Measurements from ENCODE around the gene POU2F3.

POU2F3 gene

DNA sequence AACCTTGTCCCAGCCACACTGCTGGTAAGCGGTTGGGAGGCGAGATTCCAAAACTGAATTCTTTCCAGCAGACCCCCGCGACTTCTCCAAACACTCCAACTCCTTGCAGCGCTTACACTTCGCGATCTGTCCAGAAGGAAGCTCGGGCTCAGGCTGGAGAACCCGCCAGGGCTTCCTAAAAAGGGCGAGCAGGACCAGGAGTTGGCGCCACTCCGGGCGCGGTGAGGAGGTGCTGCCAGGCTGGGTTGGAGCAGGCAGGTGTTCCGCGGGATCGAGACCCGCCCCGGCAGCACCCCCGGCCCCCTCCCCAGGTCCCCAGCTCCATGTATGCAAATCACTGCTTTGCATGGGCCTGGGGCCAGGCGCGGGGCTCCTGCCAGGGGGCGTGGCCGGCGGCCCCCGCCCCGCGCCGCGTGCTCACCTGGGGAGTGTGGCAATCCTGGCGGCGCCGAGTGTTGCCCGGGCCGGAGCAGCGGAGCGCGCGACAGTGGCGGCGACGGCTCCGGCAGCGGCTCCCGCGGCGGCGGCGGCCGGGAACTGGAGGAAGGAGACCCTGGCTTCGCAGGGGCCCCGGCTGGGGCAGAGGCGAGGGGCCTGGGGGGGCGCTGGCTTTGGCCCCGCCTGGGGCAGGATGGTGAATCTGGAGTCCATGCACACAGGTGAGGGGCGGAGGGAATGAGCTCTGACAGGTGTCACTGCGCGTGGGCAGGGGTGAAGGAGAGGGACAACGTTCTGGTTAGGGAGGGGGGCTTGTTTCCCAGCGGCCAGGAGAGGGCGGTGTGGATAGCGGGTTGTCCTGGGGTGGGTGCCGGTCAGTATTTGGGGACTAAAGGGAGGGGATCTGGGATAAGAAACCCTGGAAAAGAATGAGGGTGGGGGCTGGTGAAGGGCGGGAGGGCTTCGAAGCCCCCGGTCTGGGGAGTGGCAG is at the start of gene POU2F3:
Gene POU2F3 (plus strand): TSS at position 428 of the 928 bp plus-strand sequence. CDS start 204 bp downstream, at position 632.
- DNase-seq (ENCODE audit: low read depth in 2 of 3, low spot score in 2 of 3) = no peak

DNA sequence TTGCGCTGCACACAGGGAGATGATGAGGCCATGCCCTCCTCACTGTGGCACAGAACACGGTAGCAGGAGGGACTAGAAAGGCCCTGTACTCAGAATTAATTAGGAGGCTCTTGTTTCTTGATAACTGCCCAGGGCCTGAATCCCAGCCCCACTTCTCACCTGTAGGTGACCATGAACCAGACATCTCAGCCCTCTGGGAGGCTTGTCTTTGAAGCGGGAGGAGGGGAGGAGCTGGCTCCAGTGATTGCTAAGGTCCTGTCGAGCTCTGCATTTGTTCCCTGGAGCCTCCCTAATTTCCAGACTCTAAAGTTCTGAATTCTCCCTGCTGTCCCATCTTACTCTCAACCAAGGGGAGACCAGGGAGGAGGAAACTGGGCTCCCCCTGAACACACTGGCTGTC is 48.9 kb upstream of the POU2F3 start:
- no peak for DNase-seq (ENCODE audit: low read depth in 2 of 3, low spot score in 2 of 3)

DNA sequence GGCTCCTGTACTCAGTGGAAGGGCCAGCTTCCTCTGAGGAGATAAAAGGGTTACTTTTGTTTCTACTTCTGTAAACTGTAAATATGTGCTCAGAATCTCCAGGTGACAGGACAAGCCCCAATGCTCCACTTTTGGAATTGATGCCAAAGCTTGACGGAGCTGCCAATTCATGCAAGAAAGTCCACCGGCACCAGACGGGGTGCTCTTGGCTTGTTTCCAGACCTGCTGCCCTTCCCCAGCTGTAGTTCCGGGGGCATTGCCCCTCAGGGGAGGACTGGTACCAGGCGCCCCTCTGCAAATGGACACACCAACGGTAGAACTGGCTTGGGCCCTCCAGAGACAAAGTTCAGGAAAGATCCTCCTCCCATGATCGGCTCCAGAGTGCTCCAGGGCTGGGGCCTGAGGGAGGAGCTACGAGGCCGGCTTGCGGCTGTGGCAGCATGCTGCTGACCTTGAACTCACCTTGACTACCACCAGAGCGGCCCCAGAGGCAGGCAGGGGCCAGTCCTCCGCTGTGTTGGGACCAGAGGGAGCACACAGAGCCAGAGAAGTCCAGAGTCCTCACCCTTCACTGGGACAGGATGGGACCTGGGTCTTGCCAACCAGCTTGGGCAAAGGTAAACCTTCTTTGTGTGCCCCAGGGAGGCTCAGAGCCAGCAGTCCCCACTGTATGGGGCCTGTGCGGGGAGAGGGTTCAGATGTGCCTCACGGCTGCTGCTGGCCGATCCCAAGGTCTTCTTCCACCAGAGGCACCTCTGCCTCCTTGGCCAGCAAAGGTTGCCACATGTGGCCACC is 46.9 kb upstream of the POU2F3 start:
- DNase-seq (ENCODE audit: low read depth in 2 of 3, low spot score in 2 of 3) = no peak

DNA sequence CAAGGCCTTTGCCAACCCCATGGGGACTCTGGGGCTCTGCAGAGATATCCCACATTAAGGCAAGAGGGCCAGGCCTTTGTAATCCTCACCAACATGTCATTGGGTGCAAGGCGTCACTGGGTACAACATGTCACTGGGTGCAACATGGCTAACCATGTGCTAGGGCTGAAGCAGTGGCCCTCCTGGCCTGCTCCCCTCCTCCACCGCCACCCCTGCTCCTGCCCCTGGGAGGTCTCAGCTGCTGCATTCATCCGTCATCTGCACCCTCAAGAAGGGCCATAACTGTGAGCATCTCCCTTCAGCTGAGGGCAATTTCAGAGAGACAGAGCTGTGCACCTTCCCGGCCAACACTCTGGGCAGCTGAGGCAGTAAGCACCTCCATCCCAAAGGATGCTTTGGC is 45.8 kb upstream of the POU2F3 start:
- no peak for DNase-seq (ENCODE audit: low read depth in 2 of 3, low spot score in 2 of 3)

DNA sequence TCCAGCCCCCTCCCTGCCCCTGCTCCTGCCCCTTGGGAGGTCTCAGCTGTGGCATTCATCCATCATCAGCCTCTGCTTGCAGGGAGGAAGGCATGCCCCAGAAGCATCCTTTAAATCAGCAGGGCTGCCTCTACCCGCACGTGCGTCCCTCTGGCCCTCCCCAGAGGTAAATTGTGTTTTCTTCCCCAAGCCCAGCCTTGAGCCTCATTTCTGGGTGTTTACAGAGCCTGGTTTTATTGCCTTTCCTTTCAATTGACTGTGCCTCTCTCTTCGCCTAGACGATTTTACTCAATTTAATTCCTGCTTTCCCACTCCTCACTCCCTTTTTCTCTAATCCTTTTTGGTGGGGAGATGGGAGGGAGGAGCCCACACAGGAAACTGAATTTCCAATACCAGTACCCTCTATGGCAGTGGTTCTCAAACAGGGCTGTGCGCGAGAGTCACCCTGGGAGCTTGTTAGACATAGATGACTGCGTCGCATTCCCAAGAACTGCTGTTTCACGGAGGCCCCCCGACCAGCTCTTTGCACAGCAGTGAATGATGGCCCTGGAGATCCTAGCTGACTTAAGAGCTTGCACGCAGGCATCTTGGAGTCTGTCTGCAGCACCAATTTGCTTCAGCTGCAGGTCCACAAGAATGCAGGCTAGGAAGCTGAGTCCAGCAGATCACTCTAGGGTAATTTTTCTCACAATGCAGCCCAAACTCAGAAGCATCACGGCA is 44.2 kb upstream of the POU2F3 start:
- no peak for DNase-seq (ENCODE audit: low read depth in 2 of 3, low spot score in 2 of 3)

DNA sequence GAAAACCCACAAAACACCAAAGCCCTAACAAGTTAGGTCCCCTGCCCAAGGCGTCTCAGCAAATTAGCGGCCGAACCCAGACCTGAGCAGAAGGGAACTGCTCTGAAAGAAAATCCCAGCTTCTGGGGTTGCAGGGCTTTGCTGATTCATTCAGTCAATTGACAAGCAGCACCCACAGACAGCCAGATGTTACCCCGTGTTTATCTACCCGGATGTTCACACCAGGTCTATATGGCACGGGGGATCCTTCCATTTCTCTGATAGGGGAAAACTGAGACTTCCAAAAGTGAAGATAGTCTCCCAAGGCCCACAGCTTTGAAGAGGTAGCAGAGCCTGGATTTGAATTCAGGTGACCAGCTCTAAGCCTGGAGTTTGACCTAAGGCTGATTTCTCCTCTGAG is 43.1 kb upstream of the POU2F3 start:
- no peak for DNase-seq (ENCODE audit: low read depth in 2 of 3, low spot score in 2 of 3)

DNA sequence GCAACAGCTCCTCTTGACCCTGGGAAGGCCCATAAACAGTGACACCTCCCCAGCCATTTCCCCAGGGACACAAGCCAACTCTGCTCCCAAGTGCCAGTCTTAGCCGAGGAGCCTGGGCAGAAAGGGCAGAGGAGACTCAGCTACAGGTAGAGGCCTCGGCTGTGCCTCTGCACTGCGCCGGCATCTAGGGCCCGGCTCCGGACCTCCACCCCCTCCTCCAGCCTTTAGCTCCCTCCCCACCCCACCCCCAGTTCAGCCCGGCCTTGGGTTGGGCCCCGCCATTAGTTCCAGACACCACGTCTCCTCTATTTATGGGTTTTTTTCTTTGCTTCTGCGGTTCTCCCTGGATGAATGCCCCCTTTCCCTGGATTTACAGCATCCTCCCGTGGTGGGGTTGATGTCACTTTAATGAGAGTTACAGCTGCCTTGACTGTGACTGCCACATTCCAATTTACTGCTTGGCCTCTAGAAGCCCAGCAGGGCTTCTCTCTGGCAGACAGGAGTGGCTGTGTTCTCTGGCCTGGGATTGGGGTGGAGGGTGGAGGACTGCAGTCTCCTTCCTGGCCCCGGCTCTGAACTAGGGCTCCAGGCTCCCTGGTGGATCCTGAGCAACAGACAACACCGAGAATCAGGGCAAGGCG is 42.6 kb upstream of the POU2F3 start:
- DNase-seq (ENCODE audit: low read depth in 2 of 3, low spot score in 2 of 3) = no peak

DNA sequence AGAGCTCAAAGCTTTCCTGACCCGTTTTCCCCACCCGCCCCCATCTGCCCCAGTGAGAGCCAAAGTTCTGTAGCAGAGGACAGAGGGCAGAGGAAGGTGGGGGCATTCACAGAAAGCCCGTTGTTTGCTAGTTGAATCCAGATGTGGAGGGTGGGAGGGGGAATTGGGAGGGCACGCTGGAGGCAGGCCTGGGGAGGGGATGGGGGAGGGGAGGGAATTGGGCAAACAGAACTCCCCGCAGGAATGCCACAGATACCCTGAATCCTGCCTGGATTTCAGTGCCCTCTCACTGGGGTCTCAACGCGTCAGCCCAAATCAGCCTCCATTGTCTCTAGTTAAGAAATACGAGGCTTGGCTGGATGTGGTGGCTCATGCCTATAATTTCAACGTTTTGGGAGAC is 42.0 kb upstream of the POU2F3 start:
- no peak for DNase-seq (ENCODE audit: low read depth in 2 of 3, low spot score in 2 of 3)

DNA sequence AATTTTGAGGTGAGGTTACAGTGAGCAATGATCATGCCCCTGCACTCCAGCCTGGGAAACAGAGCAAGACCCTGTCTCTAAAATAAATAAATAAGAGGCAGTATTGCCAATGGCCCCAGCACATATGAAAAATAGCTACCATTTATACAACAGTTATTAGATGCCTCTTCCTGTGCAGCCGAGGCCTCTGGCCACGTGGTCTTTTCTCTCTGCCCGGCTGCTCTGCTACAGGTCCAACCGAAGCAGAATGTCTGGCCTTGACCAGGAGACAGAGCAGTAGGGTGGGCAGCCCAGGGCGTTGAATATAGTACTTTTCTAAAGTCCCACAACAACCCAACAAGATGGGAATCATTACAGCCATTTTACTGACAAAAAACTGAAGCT is 41.5 kb upstream of the POU2F3 start:
- DNase-seq (ENCODE audit: low read depth in 2 of 3, low spot score in 2 of 3) = no peak

DNA sequence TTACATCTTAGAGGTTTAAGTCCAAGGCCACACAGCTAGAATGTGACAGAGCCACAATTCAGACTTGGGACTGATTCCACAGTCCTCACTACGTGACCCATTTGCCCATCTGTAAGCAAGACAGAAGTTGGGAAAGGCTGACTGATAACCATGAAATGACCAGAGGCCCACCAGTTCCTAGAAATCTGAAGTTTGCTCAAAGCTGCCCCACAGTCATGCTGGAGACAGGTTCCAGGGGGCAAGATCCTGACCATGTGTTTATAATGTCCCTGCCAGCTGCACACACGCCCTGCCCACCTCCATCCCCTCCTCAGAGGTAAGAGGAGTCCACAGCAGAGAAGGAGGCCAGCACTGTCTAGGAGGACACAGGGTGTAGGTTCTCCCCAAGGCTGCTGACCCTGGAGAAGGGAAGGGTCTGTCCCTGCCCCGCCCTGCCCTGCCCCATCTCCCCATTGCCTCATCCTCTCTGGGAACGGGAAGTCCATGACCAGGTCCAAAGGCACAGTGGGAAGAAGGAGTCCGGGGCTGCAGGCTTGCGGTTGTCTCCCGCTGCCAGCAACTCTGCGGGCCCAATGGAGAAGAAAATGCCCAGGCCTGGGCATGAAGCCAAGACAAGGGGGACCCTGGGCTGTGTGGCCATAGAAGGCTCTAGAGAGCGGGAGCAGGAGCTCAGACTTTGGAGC is 41.0 kb upstream of the POU2F3 start:
- no peak for DNase-seq (ENCODE audit: low read depth in 2 of 3, low spot score in 2 of 3)

DNA sequence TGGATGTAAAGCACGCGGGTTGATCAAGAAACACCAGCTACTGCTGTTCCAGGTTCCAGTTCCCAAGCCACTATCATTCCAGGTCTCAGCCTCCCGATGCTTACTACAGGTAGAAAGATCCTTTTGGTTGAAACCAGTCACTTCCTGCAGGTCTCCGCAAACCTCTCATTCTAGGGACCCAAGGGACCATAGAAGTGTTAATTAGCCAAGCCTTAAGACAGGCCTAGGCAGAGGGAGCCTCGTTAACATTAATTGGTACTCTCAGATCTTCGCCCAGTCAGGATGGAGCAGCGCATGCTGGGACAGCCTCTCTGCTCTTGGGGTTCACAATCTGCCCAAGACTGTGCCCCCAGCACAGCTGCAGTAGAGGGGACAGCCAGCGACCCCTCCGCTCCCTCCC is 40.3 kb upstream of the POU2F3 start:
- DNase-seq (ENCODE audit: low read depth in 2 of 3, low spot score in 2 of 3) = no peak

DNA sequence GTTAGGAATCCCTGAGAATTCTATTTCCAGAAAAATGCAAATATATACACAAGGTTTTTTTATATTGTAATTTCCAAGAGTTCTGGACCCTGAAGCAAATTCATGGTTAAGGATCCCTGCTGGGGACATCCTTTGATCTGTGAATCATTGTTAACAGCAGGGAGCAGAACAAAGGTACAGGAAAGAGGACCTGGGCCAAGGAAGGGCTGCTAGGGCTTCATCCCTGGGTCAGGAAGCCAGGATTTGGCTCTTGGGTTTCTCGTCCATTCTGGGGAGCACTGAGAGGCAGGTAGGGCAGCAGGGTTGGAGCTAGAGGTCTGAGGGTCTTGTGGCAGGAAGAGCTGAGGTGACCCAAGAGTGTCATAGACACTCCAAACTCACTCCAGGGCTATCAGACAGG is 39.3 kb upstream of the POU2F3 start:
- DNase-seq (ENCODE audit: low read depth in 2 of 3, low spot score in 2 of 3) = no peak

DNA sequence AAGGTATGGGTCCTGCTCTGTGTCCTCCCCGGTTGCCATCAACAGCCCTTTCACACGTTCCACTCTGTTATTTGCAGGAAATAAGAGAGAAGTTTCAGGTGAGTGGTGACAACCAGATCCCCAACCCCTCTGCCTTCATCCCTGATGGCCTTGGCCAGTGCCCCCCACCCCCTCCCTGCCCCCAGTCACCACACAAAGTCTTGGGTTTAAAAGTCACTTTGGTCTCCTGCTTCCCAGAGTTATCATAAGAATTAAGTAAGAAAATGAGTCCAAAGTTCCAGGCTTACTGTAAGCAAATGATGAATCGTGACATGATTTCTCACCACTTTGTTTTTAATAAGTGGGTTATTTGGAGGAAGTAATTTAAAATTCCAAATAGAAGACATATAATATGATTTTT is 38.3 kb upstream of the POU2F3 start:
- DNase-seq (ENCODE audit: low read depth in 2 of 3, low spot score in 2 of 3) = no peak

DNA sequence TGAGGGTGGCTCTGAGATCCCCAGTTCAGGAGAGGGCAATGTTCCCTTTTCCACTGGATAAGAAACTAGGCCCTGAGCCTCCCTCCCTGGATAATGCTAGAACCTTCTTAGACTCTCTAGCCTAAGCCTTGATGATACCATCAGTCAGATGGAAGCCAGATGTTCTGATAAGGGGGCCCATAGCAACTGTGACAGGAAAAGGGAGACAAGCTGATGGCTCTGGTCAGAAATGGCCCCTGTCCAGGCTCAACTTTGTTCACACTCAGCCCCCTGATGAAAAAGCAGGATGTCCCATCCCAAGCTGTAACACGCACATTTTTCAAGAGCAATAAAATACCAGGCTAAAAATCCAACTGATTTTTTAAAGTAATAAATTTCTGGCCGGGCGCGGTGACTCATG is 36.3 kb upstream of the POU2F3 start:
- DNase-seq (ENCODE audit: low read depth in 2 of 3, low spot score in 2 of 3) = no peak

DNA sequence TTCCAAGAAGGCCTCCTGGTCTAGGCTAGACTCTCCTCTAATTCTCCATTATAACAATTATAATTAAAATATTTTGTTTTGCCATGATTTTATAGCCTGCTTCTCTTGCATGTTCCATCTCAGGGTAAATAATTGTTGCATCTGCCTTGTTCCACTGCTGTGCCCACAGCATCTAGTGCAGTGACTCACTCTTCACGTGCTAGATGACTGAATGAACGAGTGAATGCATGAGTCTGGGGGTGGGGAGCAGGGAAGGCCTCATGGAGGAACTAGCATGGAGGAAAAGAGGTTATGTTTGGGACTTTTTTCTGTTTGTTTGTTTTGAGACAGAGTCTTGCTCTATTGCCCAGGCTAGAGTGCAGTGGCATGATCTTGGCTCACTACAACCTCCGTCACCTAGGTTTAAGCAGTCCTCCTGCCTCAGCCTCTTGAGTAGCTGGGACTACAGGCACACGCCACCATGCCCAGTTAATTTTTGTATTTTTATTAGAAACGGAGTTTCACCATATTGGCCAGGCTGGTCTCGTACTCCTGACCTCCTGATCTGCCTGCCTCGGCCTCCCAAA is 34.3 kb upstream of the POU2F3 start:
- no peak for DNase-seq (ENCODE audit: low read depth in 2 of 3, low spot score in 2 of 3)

DNA sequence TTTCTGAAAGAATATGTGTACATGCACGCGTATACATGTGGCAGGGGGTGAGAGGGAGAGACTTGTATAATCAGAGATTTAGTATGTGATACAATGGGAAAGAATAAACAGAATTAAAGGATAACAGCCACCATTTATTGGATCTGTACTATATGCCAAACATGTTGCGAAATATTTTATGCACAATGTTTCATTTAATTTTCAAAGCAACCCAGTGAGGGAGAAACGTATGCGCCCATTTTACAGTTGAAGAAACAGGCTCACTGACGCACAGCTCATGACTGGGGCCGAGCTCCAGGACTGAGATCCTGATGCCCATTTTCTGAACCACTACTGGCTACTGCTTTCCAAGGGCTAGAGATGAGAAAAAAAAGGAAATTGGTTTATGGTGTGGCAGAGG is 32.4 kb upstream of the POU2F3 start:
- DNase-seq (ENCODE audit: low read depth in 2 of 3, low spot score in 2 of 3) = no peak

DNA sequence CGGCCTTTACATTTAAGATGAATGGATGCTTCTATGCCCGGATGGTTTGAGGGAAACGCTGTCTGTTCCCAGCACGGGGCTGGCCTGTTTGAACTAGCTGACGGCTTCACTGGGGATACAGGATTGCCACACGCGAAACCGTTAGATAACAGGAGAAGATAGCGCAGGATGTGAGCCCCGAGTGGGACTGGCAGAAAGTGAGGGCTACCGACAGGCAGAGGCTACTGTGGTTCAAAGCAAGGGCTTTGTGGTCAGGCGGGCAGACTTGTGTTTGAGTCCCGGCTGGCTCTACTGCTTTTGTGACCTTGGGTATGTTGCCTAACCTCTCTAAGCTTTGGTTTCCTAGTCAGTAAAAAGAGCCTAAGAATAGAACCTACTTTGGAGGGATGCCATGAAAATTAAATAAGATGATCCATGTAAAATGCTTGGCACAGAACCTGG is 31.9 kb upstream of the POU2F3 start:
- DNase-seq (ENCODE audit: low read depth in 2 of 3, low spot score in 2 of 3) = no peak

DNA sequence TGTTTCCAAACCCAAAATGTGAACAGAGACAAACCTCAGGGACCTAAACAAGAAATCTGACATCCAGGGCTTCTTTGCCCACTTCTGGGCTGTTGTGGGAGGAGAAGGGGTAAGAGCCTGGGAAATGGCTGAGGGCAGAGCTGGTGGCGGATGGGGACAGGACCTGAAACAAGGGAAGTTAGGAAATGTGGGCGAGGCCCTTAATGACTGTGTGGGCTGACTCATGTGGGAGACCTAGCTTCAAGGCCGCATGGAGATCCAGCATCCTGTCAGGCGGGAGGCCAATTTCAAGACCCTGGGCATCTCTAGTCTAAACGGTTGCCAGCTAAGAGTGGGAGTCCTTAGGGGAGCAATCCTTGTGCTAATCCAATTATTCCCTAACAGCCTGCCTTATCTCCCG is 31.2 kb upstream of the POU2F3 start:
- DNase-seq (ENCODE audit: low read depth in 2 of 3, low spot score in 2 of 3) = no peak

DNA sequence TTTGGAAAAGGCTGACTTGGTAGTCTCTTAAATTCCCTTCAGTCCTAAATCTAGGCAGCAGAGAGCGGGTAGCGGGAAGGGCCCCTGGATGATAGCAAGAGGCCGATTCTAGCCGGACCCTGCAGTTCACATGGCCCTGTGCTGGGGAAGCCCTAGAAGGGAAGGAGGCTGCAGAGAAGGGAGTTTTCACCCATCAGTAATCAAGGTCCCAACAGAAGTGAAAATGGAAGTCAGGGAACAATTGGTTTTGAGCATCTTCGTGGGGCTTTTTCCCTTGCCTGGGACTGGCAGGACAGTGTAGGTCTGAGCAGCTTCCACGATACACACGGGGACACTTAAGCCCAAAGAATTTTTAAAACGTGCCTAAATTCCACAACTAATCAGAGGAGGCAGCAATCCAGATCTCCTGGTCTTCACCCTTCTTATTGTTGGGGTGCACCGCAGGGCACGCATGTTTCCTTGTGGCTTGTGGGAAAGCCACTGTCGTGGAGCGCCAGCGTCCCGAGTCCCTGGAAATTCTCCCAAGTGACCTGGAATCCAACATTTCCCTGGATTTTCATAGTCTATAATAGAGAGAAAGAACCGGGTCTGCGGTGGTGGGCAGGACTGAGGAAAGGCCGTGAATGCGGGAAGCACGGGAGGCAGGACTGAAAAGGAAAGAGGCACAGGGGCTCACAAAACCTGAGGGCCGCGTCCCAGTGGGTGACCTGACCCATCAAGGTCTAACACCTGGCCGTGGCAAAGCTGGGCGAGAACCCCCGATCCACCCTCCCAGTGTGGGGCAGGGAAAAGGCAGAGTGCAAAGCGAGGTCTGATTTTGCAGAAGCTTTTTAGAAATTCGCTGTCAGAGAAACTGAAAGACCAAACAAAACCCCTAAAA is 30.0 kb upstream of the POU2F3 start:
- no peak for DNase-seq (ENCODE audit: low read depth in 2 of 3, low spot score in 2 of 3)

All from activated CD8-positive, alpha-beta memory T cell treated with anti-CD3 and anti-CD28 coated beads for 48 hours (primary cell).